ENCODE measurements around the gene NTN3.
A peak's percentile ranks its signal among the peaks of the same experiment; 100 is the strongest.

Gene NTN3

DNA sequence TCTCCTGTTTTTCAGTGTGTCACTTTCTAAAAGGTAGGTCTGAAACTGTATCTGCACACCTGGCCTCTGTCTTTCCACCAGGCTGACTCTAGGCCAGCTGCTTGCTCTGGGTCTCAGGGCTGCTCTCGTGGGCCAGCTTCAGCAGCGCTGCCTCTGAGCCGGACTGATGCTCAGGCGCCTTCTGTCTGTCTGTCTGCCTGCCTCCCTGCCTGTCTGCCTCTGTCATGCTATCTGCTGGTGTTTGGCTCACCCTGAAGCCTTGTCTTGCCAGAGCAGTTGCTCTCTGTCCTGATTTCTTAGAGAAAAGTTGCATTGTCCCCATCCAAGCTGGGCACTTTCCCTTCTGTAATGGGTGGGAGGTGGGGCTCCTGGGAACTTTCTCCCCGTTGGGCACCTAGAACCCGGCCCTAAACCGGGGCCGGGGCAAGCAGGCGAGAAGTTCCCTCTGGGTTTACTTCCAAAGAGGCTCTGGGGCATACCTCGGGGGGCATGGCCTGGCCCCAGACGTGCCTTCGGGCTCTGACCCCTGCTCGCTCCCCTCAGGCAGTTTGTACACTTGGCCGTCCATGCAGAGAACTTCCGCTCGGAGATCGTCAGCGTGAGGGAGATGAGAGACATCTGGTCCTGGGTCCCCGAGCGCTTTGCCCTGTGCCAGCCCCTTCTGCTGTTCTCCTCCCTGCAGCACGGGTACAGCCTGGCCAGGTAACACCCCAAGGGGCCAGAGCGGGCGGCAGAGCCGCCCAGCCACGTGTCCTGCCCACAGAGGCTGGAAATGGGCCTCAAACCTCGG is 26.8 kb downstream of the NTN3 start:
- no peak for DNase-seq

DNA sequence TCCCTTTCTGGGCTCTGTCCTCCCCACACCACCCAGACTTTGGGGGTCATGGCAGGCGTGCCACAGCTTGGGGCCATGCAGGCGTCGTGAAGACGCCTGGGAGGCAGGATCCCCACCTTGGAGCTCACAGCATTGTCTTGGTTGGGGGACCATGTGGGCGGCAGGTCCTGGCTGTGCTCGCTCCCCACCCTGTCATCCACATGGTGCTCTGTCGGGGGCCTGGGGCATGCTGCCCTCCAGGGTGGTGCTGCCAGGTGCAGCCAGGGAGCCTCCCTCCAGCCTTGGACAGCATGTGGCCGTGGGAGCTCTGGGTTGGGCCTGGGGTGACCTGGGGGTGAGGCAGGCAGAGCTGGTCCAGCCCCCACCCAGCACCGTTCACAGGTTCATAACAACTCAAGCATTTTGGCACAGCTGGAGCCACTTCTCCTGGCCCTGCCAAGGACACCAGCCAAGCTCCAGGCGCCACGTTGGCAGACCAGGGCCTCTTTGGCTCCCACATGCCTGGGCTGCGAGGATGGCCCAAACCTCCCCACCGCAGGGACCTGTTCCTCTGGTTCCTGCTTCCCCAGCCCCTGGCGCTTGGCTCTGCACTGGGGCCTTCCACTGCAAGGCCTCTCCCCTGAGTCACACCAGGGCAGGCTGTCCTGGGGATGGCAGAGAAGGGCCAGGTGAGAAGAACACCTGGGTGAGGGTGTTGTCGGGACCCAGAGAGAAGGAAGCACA is 27.6 kb downstream of the NTN3 start:
- no peak for DNase-seq

GRCh38 chr16:2499454-2499853 is 28.4 kb downstream of the NTN3 start:
- DNase-seq = no peak

GRCh38 chr16:2499890-2500429 is 28.9 kb downstream of the NTN3 start:
- DNase-seq = no peak

GRCh38 chr16:2500430-2500917 is 29.4 kb downstream of the NTN3 start:
- no peak for DNase-seq

GRCh38 chr16:2500918-2501750 is 30.0 kb downstream of the NTN3 start:
- peak; percentile 66 for DNase-seq

DNA sequence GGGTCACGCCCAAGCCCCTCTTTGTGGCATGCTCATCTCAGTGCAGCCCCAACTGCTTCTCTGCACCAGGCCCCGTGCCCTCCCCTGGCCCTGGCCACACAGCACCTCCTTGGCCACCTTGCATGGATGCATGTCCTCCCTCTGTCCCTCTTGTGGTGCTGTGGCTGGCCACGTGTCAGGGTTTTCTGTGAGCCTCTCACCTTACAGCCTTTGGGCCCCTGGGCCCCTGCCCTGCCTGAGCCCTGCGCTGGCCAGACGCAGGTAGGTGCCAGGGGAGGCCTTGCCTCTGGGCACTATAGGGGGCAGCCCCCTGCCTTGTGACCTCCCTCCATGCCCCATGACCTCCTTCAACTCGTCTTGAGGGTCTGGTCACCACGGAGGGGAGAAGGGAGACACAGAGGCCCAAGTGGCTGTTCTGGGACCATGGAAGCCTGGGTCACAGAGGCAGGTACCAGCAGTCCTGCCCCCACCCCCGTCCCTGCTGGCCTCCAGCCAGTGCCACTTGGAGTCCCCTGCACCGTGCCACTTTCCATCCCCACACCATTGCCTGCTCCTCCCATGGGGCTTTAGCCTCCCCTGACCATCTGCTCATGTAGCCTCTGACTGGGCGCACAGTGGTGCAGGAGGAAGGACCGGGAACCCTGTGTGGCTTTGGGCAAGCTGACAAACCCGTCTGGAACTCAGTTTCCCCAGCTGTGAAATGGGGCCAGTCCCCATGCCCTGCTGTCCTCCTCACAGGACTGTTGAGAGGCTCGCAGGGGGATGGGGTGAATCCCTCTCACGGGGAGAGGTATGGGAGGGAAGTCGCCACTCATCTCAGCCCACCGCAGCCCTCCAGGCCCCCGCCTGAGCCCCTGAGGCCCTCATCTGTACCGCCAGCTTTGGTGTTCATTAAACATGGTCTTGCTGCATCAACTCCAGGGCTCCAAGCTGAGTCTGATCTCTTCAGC is 31.1 kb downstream of the NTN3 start:
- DNase-seq = no peak

GRCh38 chr16:2505695-2506094 is 34.6 kb downstream of the NTN3 start:
- DNase-seq = no peak

DNA sequence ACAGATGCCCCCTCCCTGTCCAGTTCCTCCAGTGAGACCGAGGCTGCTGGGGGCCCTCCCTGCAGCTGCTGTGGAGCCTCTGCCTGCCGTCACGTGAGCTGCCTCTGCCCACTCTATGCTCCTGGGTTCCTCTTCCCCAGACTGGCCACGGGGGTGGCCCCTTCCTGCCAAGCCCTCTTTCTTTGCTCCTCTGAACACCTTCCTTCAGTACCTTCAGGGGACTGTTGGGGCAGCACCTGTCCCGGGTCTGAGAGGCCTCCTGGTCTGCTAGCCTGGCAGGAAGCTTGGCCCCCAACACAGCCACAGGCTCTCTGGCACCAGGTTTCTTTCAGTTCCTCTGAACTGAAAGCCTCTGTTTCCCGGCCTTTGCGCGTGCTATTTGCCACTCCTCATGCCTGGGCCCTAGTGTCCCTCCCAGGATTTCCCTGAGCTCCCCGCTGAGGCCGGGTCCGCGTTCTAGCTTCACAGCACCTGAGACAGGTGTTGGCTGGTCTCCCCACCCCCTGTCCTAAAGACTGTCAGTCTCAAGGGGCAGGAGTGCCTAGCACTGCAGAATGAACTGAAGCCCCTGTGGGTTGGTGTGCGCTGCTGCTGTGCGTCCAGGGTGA is 36.1 kb downstream of the NTN3 start:
- DNase-seq = no peak

- DNase-seq = no peak
Measured at GRCh38 chr16:2507665-2508064, 36.6 kb downstream of the NTN3 start.

DNA sequence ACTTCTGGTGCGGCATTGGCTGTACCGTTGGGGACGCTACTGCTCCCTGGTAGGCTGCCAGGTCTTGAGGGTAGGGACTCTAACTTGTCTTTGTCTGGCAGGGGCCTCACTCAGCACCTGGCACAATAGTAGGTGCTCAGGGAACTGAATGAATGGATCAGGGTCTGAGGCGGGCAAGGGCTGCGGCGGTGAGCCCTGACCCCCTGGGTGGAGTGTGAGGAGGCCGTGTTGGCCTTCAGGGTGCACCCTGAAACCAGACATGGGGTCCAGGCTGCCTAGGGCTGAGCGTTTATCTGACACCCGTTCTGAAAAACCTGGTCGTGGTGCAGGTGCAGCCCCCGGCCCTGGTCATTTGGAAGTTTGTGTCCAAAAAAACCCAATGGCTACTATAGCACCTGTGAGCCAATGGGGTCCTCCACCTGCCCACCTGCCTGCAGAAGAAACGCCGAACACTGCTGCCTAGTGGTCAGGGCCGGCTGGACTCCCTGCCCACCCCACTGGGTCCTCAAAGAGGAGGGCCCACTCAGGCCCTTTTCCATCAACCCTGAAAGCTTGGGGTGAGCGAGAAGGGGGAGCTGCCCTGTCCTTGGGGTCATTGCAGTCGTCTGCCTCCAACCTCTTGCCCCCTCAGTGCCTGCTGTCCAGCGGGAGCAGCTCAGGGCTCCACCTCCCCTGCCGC is 37.8 kb downstream of the NTN3 start:
- DNase-seq = no peak

GRCh38 chr16:2511128-2511800 is 40.2 kb downstream of the NTN3 start:
- no peak for DNase-seq

GRCh38 chr16:2511996-2512734 is 41.1 kb downstream of the NTN3 start:
- no peak for DNase-seq

DNA sequence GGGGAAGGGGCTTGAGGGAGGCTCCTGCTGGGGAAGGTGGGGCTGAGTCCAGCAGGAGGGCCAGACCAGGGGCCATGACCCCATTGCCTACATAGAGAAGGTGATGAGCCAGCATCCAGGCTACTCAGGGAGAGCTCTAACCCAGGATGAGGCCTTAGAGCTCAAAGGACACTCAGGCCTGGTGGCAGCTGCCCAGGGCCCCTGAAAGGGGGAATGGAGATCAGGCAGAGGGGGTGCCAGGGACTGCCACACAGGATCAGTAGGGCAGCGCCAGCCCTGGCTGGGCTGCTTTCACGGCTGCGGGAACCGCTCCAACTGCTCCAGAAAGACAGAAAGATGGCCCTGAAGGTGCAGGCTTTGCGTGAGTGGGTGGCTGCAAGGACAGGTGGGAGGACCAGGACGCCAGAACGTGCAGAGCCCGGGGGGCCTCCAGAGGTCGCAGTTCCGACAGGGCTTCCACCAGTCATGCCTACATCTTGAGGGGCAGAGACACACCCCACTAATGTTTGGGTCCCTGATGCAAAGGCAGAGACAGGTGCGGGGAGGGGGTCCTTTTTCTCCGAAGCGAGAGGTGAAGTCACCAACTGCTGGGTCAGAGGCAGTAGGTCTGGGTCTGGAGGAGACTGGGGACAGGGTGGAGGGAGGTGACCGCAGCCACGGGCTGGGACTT is 41.8 kb downstream of the NTN3 start:
- DNase-seq = no peak

DNA sequence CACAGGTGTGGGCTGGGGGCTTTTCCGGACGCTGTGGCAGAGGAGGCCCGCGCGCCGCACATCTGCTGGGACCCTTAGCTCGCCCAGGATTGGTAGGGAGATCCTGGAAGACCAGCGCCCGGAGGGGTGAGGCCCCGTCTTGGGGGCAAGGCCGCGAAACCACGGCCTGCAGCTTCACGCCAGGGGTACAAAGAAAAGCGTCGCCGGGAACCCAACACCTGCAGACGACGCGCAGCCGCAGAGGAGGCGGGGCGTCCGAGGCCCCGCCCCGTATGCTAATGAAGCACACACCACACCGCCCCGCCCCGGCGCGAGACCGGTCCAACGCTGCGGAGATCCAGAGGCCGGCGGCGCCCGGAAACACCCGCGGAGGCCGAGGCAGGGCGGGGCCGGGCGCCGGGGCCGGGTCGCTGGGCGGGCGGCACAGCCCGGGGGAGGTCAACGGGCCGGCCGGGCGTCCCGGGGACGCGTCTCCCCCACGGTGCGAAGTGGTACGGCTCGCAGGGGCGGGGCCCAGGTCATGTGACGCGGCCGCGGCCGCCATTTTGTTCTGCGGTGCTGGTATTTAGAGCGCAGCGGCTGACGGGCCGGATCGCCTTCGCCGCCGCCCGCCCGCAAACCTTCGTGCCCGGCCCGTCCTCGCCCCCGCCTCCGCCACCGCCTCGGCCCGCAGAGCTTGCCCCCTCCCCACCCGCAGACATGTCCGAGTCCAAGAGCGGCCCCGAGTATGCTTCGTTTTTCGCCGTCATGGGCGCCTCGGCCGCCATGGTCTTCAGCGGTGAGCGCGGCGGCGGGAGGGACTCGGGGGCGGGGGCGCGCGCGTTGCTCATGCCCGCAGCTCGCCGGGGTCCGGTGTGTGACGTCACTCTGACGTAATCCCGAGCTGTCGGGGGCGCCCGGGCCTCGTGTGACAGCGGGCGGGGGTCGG is 42.6 kb downstream of the NTN3 start, which contains the start of gene ATP6V0C:
Gene ATP6V0C, plus strand, starts transcription at position 548 of the 928 bp plus-strand sequence. Its CDS starts 152 bp downstream, at position 700.
- DNase-seq = peak; percentile 86

- no peak for DNase-seq
Measured at GRCh38 chr16:2514333-2515179, 43.5 kb downstream of the NTN3 start.
